ENCODE measurements around the gene ENTR1. TPM values are rescaled to one million over a fixed set of nuclear protein-coding genes. Genes with fewer than 3 reads are reported as not detected.
A peak's percentile ranks its signal among the peaks of the same experiment; 100 is the strongest.

ENTR1 gene
- total RNA-seq, 2 experiments from 2014 or later, result 49.2 to 54.9 TPM

GRCh38 chr9:136397643-136398042, 12.8 kb downstream of the ENTR1 start:
- Mint-ChIP-seq H3K4me3 (no peak overlapping the region), H3K9me3 (no peaks in the 10 kb centered on the region), H3K27me3 (no peaks in the 10 kb centered on the region), H3K4me1 (peaks cover 38% of the 10 kb centered on the region), H3K27ac (no peak overlapping the region), H3K36me3 (ENCODE audit: low read depth) (peaks cover 36% of the 10 kb centered on the region)
- CTCF ChIA-PET, result interaction anchor here (0.6 to 1.5 kb wide), 2 partner anchors 12 to 20 kb away, joined by 3 to 4 read pairs; no protein-coding TSS in a partner anchor
- POLR2A ChIA-PET, result interaction anchor here (0.9 to 2.2 kb wide), 3 partner anchors 12 to 791 kb away, joined by 3 to 7 read pairs (median 3); no protein-coding TSS in a partner anchor
- no peak for DNase-seq

GRCh38 chr9:136396219-136396515, 14.2 kb downstream of the ENTR1 start:
- H3K4me3 Mint-ChIP-seq, result no peak overlapping the region
- no peaks in the 10 kb centered on the region for H3K9me3 Mint-ChIP-seq
- H3K36me3 Mint-ChIP-seq (ENCODE audit: low read depth), result peaks cover 36% of the 10 kb centered on the region
- H3K27ac Mint-ChIP-seq, result no peak overlapping the region
- no peaks in the 10 kb centered on the region for H3K27me3 Mint-ChIP-seq
- CTCF ChIA-PET, result interaction anchor here (0.8 kb wide), 1 partner anchor 84 kb away, joined by 3 read pairs; no protein-coding TSS in a partner anchor
- peaks cover 25% of the 10 kb centered on the region for H3K4me1 Mint-ChIP-seq
- DNase-seq, result no peak
- POLR2A ChIA-PET, result interaction anchor here (1.0 to 2.2 kb wide), 3 partner anchors 8 to 13 kb away, joined by 3 to 7 read pairs (median 4); no protein-coding TSS in a partner anchor

DNA sequence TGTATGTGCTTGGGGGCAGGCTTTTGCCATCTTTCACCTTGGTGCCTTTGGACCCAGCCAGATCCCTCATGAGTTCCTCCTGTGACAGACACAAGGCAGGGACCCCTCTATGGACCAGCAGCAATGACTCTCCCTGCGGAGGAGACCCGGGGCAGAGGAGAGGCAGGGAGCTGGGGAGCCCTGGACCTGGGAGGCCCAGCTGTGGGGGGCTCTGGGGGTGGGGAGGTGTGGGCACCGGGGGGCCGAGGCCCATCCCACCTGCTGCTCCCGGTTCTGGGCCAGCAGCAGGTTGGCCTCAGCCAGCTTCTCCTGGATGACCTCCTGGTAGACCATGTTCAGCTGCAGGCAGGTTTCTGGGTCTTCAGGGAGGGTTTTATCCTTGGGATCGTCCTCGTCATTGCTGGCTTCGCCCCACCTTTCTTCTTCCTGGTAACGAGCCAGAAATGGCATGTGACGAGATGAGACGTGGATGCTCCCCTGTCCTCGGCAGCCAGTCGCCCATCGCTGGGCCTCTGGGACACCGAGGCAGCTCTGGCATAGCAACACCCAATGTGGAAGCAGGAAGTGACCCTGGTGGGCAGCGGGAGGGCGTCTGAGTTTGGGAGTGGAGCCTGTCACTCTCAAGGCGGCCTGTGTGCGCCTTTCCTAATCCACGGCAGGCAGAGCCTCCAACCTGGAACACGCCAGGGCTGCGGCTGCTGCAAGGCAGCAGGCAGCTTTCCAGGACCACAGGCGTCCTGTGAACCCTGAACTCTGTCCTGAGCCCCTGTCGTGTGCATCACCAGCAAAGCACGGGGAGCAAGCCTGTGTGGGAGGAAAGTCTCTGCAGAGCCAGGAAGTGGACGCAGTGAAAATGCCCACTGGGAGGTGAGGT, 14.8 kb downstream of the ENTR1 start:
- H3K27me3 Mint-ChIP-seq, result no peaks in the 10 kb centered on the region
- H3K9me3 Mint-ChIP-seq, result no peaks in the 10 kb centered on the region
- no peak for DNase-seq

DNA sequence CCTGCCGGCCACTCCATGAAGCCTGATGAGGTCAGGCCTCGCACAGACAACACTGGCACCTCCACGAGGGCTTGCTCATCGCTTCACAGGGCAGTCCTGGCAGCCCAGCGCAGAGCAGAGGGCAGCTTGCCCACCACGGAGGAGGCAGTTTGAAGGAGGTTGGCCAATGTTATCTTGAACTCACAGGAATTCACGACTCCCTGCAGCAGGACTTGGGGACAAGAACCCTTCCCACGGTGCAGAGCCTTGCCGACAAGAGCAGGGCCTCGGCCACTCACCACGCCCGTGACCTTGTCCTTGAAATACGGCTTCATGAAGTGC, 15.4 kb downstream of the ENTR1 start:
- no peak for DNase-seq
- no peaks in the 10 kb centered on the region for H3K9me3 Mint-ChIP-seq
- ChIA-PET CTCF (no interaction called here), POLR2A (interaction anchor here (1.1 kb wide), 1 partner anchor 32 kb away, joined by 3 read pairs; no protein-coding TSS in a partner anchor)
- H3K36me3 Mint-ChIP-seq (ENCODE audit: low read depth), result peaks cover 36% of the 10 kb centered on the region
- peaks cover 17% of the 10 kb centered on the region for H3K4me1 Mint-ChIP-seq
- H3K4me3 Mint-ChIP-seq, result no peak overlapping the region
- no peaks in the 10 kb centered on the region for H3K27me3 Mint-ChIP-seq
- H3K27ac Mint-ChIP-seq, result no peak overlapping the region

More for the DNA sequence above, 14.8 kb downstream of the ENTR1 start:
- ChIA-PET CTCF (interaction anchor here (0.8 kb wide), 1 partner anchor 83 kb away, joined by 3 read pairs; no protein-coding TSS in a partner anchor), POLR2A (interaction anchor here (1.0 to 2.2 kb wide), 4 partner anchors 9 to 33 kb away, joined by 3 to 7 read pairs (median 4); no protein-coding TSS in a partner anchor)
- no peak overlapping the region for H3K27ac Mint-ChIP-seq
- H3K4me1 Mint-ChIP-seq, result peaks cover 20% of the 10 kb centered on the region
- peaks cover 36% of the 10 kb centered on the region for H3K36me3 Mint-ChIP-seq (ENCODE audit: low read depth)
- no peak overlapping the region for H3K4me3 Mint-ChIP-seq

DNA sequence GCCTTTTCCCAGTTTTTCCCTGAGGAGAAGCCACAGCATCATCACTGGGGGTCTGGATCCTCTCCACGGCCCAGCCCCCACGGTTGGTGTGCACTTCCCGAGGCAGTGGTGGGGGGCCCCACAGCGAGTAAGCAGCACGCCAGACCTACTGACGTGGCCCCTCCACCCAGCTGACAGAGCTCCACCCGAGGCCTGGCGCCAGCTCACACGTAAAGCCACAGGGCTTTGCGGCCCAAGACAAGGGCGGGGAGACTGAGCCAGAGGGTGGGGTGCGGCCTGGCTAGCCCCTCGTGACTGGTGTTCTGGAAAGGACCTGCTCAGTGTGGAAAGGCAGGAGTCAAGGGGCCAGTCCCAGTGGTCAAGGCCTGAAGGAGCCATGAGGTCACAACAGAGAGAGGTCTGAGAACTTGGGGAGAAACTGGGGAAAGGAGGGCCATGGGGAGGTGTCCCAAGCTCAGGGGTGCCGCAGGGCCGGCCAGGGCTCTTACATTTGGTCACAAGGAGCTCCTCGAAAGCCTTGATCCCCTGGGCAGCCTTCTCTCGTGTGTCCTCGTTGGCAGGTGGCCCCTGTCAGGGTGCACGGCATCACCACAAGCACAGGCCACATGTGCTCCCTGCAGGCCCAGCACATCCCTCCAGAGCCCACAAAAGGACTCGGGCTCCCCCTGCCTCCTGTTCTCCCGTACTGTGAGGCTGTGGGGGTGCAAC, 15.9 kb downstream of the ENTR1 start:
- no peak for DNase-seq
- no peaks in the 10 kb centered on the region for H3K9me3 Mint-ChIP-seq
- H3K4me1 Mint-ChIP-seq, result peaks cover 19% of the 10 kb centered on the region
- H3K27ac Mint-ChIP-seq, result no peak overlapping the region
- H3K36me3 Mint-ChIP-seq (ENCODE audit: low read depth), result peaks cover 39% of the 10 kb centered on the region
- POLR2A ChIA-PET, result no interaction called here
- H3K27me3 Mint-ChIP-seq, result no peaks in the 10 kb centered on the region
- CTCF ChIA-PET, result no interaction called here
- no peak overlapping the region for H3K4me3 Mint-ChIP-seq

DNA sequence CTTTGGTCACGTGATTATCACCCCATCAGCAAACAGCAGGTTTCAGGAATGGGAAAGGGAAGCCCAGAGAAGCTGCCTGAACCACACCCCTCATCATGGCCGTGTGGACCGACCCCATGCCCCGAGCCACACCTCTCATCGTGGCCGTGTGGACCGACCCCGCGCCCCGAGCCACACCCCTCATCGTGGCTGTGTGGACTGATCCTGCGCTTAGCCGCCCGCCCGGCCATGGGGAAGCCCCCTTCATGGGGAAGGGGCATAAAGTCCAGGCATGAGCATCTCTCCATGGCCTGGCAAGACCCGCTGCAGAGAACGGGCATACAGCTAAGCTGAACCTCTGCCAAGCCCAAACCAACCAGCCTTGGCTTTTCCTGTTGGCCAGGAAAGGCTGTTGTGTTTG, 16.9 kb downstream of the ENTR1 start:
- Mint-ChIP-seq H3K36me3 (ENCODE audit: low read depth) (peaks cover 33% of the 10 kb centered on the region), H3K4me3 (no peak overlapping the region), H3K4me1 (peaks cover 16% of the 10 kb centered on the region), H3K9me3 (no peaks in the 10 kb centered on the region), H3K27ac (no peak overlapping the region), H3K27me3 (no peaks in the 10 kb centered on the region)
- ChIA-PET POLR2A (interaction anchor here (1.1 kb wide), 1 partner anchor 30 kb away, joined by 3 read pairs; the partner anchor contains the start of gene DNLZ), CTCF (no interaction called here)
- DNase-seq, result no peak

DNA sequence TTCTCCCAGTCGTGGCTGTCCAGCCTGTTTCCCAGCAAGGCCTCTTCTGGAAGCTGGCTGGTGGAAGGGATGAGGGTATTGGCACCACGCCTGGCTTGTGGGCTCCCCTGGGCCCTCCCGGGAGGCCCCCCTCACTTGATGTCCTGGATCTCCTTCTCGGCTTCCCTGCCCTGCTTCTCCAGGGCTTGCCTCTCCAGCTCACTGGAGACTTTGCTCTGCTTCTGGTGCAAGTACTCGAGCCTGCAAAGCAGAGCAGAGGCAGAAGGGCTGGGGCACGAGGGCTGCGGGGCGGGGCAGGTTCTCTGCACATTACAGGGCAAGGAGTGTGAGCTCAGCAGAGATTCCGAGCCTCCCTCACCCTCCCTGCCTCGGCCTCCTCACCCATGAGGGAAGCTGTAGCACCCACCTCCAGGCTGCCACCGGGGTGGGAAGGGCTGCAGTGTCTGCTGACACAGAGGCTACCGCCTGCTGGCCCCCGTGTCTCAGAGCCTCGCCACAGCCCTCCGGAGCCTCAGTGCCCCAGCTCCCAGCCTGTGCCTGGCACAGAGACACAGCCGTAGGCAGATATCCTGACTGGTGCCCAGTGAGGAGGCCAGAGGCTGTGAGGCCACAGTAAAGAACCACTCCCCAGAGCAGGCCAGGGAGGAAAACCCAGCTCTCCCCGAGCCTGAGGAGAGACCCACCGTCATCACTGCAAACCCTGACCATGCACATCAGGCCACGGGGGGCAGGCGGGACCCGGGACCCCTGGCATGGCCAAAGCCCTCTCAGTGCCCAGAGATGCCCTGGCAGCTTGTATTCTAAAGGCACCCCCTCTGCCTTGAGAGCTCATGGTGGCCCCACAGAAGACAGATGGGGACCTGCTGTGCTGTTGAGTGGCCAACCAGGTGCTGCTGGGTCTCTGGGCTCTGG, 17.6 kb downstream of the ENTR1 start:
- ChIA-PET CTCF (no interaction called here), POLR2A (interaction anchor here (1.0 to 1.1 kb wide), 2 partner anchors 11 to 30 kb away, joined by 3 read pairs; partner anchors contain the start of gene DNLZ)
- Mint-ChIP-seq H3K36me3 (ENCODE audit: low read depth) (peaks cover 36% of the 10 kb centered on the region), H3K4me1 (peaks cover 11% of the 10 kb centered on the region), H3K4me3 (no peak overlapping the region), H3K27ac (no peak overlapping the region), H3K9me3 (no peaks in the 10 kb centered on the region), H3K27me3 (no peaks in the 10 kb centered on the region)
- no peak for DNase-seq

GRCh38 chr9:136391737-136392537, 18.5 kb downstream of the ENTR1 start:
- CTCF ChIA-PET, result interaction anchor here (1.0 kb wide), 1 partner anchor 29 kb away, joined by 3 read pairs; no protein-coding TSS in a partner anchor
- H3K27ac Mint-ChIP-seq, result peak overlapping the region; percentile 8
- no peaks in the 10 kb centered on the region for H3K9me3 Mint-ChIP-seq
- no peak for DNase-seq
- H3K27me3 Mint-ChIP-seq, result no peaks in the 10 kb centered on the region
- H3K36me3 Mint-ChIP-seq (ENCODE audit: low read depth), result peaks cover 38% of the 10 kb centered on the region
- no peak overlapping the region for H3K4me3 Mint-ChIP-seq
- H3K4me1 Mint-ChIP-seq, result peaks cover 9% of the 10 kb centered on the region
- POLR2A ChIA-PET, result interaction anchor here (0.7 to 1.1 kb wide), 3 partner anchors 10 to 29 kb away, joined by 3 to 4 read pairs (median 3); partner anchors contain the start of gene DNLZ

DNA sequence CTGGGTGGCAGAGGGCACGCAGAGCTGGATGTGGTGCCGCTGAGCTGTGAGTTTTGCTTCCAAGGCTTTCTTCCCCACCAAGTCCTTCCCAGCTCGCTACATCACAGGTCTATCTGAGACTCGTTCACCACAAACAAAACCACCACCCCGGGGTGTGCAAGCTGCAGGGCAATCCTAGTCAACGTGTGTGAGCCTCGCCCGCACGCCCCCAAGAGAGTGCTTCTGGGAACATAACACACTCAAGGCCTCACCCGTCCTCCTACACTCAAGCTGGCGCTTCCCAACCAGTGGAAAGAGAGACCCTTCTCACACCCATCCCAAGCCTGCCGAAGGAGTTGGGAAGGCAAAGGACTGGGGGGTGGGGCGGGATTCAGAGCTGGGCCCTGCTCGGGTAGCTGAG, 21.0 kb downstream of the ENTR1 start:
- Mint-ChIP-seq H3K36me3 (ENCODE audit: low read depth) (peaks cover 37% of the 10 kb centered on the region), H3K27me3 (no peaks in the 10 kb centered on the region)

DNA sequence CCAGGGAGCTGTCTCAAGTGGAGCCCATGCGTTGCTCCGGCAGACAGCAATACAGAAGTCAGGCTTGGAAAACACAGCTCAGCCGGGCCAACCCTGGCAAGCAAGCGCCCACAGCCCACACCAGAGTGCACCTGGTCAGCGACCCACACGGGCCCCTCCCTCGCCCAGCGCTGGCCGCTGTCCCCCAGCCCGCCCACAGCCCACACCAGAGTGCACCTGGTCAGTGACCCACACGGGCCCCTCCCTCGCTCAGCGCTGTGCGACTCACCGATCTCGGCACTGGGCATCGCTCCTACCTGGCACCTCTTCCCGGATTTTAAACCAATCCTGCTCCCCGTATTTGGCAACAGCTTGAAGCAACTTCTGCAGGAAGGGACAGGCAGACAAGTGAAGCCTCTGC, 23.2 kb downstream of the ENTR1 start:
- no peak for DNase-seq
- H3K36me3 Mint-ChIP-seq (ENCODE audit: low read depth), result peaks cover 39% of the 10 kb centered on the region
- no peaks in the 10 kb centered on the region for H3K27me3 Mint-ChIP-seq
- H3K27ac Mint-ChIP-seq, result no peak overlapping the region
- H3K4me1 Mint-ChIP-seq, result peaks cover 20% of the 10 kb centered on the region
- no peaks in the 10 kb centered on the region for H3K9me3 Mint-ChIP-seq
- ChIA-PET POLR2A (interaction anchor here (2.6 kb wide), 1 partner anchor 24 kb away, joined by 13 read pairs; the partner anchor contains the start of gene DNLZ), CTCF (interaction anchor here (2.3 kb wide), 1 partner anchor 24 kb away, joined by 9 read pairs; no protein-coding TSS in a partner anchor)
- H3K4me3 Mint-ChIP-seq, result no peak overlapping the region

More for the DNA sequence above, 21.0 kb downstream of the ENTR1 start:
- Mint-ChIP-seq H3K9me3 (no peaks in the 10 kb centered on the region), H3K27ac (no peak overlapping the region), H3K4me1 (peaks cover 20% of the 10 kb centered on the region), H3K4me3 (no peak overlapping the region)
- POLR2A ChIA-PET, result interaction anchor here (1.2 to 2.6 kb wide), 2 partner anchors 10 to 26 kb away, joined by 3 to 13 read pairs; partner anchors contain the start of gene DNLZ
- CTCF ChIA-PET, result interaction anchor here (1.5 to 2.0 kb wide), 2 partner anchors 12 to 27 kb away, joined by 4 to 6 read pairs; no protein-coding TSS in a partner anchor
- no peak for DNase-seq

DNA sequence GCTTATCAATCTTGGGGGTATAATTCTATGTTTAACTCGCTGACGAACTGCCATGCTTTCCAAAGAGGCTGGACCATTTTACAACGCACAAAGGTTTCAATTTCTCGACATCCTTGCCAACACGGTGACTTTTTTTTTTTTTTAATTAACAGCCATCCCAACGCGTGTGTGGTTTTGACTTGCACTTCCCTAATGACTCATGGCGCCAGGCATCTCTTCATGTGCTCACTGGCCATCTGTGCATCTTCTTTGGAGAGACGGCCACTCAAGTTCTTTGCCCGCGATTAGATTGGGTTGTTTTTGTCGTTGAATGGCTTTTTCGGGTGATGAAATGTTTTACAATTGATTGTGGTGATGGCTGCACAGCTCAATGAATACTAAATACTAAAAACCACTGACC, 24.4 kb downstream of the ENTR1 start:
- CTCF ChIA-PET, result interaction anchor here (1.1 to 2.3 kb wide), 4 partner anchors 15 to 23 kb away, joined by 3 to 9 read pairs (median 5); no protein-coding TSS in a partner anchor
- DNase-seq, result no peak
- H3K27me3 Mint-ChIP-seq, result no peaks in the 10 kb centered on the region
- H3K4me1 Mint-ChIP-seq, result peaks cover 20% of the 10 kb centered on the region
- no peaks in the 10 kb centered on the region for H3K9me3 Mint-ChIP-seq
- no peak overlapping the region for H3K4me3 Mint-ChIP-seq
- H3K36me3 Mint-ChIP-seq (ENCODE audit: low read depth), result peaks cover 32% of the 10 kb centered on the region
- POLR2A ChIA-PET, result interaction anchor here (0.6 to 1.2 kb wide), 3 partner anchors 11 to 32 kb away, joined by 3 to 7 read pairs (median 4); no protein-coding TSS in a partner anchor
- no peak overlapping the region for H3K27ac Mint-ChIP-seq
